HCT116 (cell line): ENCODE results near the gene LHB. TPM values are rescaled to one million over a fixed set of nuclear protein-coding genes. Genes with fewer than 3 reads are reported as not detected.

ENCODE experiments used
- ATAC-seq: fragments of 200-7000 bp; cut with Tn5 transposase; 2 replicates; pipeline ENCODE4 v1.9.1; 2020; ENCODE audit warnings: mild to moderate bottlenecking, moderate library complexity
- BruUV-seq: library from RNA; stranded (reverse); fragments of 400-500 nt; replicated peaks from 2 replicates; lab custom pipeline; 2021; lab: Mats Ljungman, UMichigan
- CTCF ChIA-PET: fragments of 300-600 bp; sonication (Branson Sonifier 250); formaldehyde crosslinking; loops from one replicate; lab custom pipeline; 2021; ENCODE audit warnings: antibody characterized with exemption; lab: Charles Lee
- POLR2A ChIA-PET: fragments of 300-600, 350-600 bp; sonication (Branson Sonifier 250); formaldehyde crosslinking; loops from one replicate; lab custom pipeline; 2021; ENCODE audit warnings: antibody characterized with exemption; lab: Charles Lee
- RAD21 ChIA-PET, 2 experiments: fragments of 300-600 bp; sonication (Branson Sonifier 250); formaldehyde crosslinking; loops; one replicate each; lab custom pipeline; 2023; ENCODE audit warnings: low total read pairs in 2 of 2; ENCODE audit not compliant: uncharacterized antibody in 2 of 2, unreplicated experiment in 2 of 2, low non-redundant PET in 1 of 2; lab: Charles Lee
- DNase-seq: peaks from one replicate; pipeline ENCODE4 v3.0.0-alpha.2; 2010; ENCODE audit warnings: low read depth, low spot score
- H2AFZ ChIP-seq: fragments of 200-600 bp; shearing (Covaris generic), sonication (generic); 2 replicates; pipeline ENCODE4 v1.6.1; 2017; ENCODE audit warnings: low read depth, mixed run types, mixed read lengths, antibody characterized with exemption, low read length; ENCODE audit not compliant: poor library complexity, severe bottlenecking
- H3K27ac ChIP-seq: 2 replicates; pipeline ENCODE4 v1.5.1; 2012; ENCODE audit warnings: low read depth, low read length
- H3K27me3 ChIP-seq: fragments of 200-600 bp; sonication (generic); 2 replicates; pipeline ENCODE4 v1.6.1; 2016; ENCODE audit warnings: mixed run types, low read length, mixed read lengths; ENCODE audit not compliant: insufficient read depth
- H3K36me3 ChIP-seq, 2 experiments: fragments of 200-500 bp in 1 of 2; fragments of 200-600 bp in 1 of 2; sonication (Bioruptor generic) in 1 of 2; sonication (generic) in 1 of 2; 2 replicates each; pipeline versions ENCODE4 v1.5.1 to v1.6.1; 2014 to 2016; ENCODE audit warnings: low read length in 2 of 2, inconsistent platforms in 1 of 2, mixed read lengths in 1 of 2, mixed run types in 1 of 2; ENCODE audit not compliant: insufficient read depth in 2 of 2, control insufficient read depth in 1 of 2
- H3K4me1 ChIP-seq, 2 experiments: fragments of 200-600 bp in 1 of 2; sonication (generic) in 1 of 2; 2 replicates each; pipeline versions ENCODE4 v1.5.1 to v1.6.1; 2012 to 2017; ENCODE audit warnings: low read length in 2 of 2, inconsistent platforms in 1 of 2, mild to moderate bottlenecking in 1 of 2, mixed read lengths in 1 of 2, mixed run types in 1 of 2, moderate library complexity in 1 of 2; ENCODE audit not compliant: insufficient read depth in 2 of 2, control insufficient read depth in 1 of 2
- H3K4me2 ChIP-seq: fragments of 200-600 bp; sonication (generic); 2 replicates; pipeline ENCODE4 v1.6.1; 2017; ENCODE audit warnings: mixed run types, low read length, mixed read lengths
- H3K4me3 ChIP-seq, 2 experiments: fragments of 200-600 bp in 1 of 2; sonication (generic) in 1 of 2; replicated peaks in 1 of 2; 2 replicates each; pipeline ENCODE4 v1.5.1; 2011 to 2016; ENCODE audit warnings: low read length in 2 of 2, control low read depth in 1 of 2, low read depth in 1 of 2, mild to moderate bottlenecking in 1 of 2, mixed read lengths in 1 of 2, mixed run types in 1 of 2
- H3K79me2 ChIP-seq: fragments of 200-600 bp; sonication (generic); 2 replicates; pipeline ENCODE4 v1.6.1; 2017; ENCODE audit warnings: mild to moderate bottlenecking, mixed run types, low read length, moderate library complexity, mixed read lengths; ENCODE audit not compliant: insufficient read depth
- H3K9ac ChIP-seq: fragments of 200-600 bp; sonication (generic); 2 replicates; pipeline ENCODE4 v1.6.1; 2016; ENCODE audit warnings: low read length, mixed read lengths
- H3K9me2 ChIP-seq: fragments of 200-600 bp; sonication (generic), shearing (Covaris generic); 2 replicates; pipeline ENCODE4 v1.6.1; 2017; ENCODE audit warnings: mixed run types, mild to moderate bottlenecking, moderate library complexity; ENCODE audit not compliant: insufficient read depth
- H3K9me3 ChIP-seq, 2 experiments: fragments of 200-500 bp in 1 of 2; fragments of 200-600 bp in 1 of 2; sonication (Bioruptor generic) in 1 of 2; sonication (generic) in 1 of 2; 2 replicates each; pipeline ENCODE4 v1.6.1; 2014 to 2017; ENCODE audit warnings: low read length in 2 of 2, mixed read lengths in 2 of 2, inconsistent platforms in 1 of 2, low read depth in 1 of 2, mild to moderate bottlenecking in 1 of 2, mixed run types in 1 of 2, moderate library complexity in 1 of 2; ENCODE audit not compliant: control insufficient read depth in 1 of 2, insufficient read depth in 1 of 2
- H4K20me1 ChIP-seq: fragments of 200-600 bp; sonication (generic), shearing (Covaris generic); 2 replicates; pipeline ENCODE4 v1.6.1; 2017; ENCODE audit warnings: mixed run types, mild to moderate bottlenecking, moderate library complexity; ENCODE audit not compliant: insufficient read depth
- CBX3 ChIP-seq: IDR thresholded peaks from 2 replicates; pipeline ENCODE4 v1.6.1; 2012; ENCODE audit warnings: low read depth
- CEBPB ChIP-seq: IDR thresholded peaks from 2 replicates; pipeline ENCODE4 v1.6.1; 2012; ENCODE audit warnings: low read depth
- EGR1 ChIP-seq: IDR thresholded peaks from 2 replicates; pipeline ENCODE4 v1.6.1; 2012; ENCODE audit warnings: low read depth
- EZH2 ChIP-seq: fragments of 200-600 bp; sonication (generic); IDR thresholded peaks from 2 replicates; pipeline ENCODE4 v1.6.1; 2017; ENCODE audit warnings: antibody characterized with exemption, mixed run types
- JUND ChIP-seq: IDR thresholded peaks from 2 replicates; pipeline ENCODE4 v1.6.1; 2012
- POLR2AphosphoS5 ChIP-seq: IDR thresholded peaks from 2 replicates; pipeline ENCODE4 v1.6.1; 2011; ENCODE audit warnings: mild to moderate bottlenecking, low read depth, low read length, moderate library complexity
- REST ChIP-seq: IDR thresholded peaks from 2 replicates; pipeline ENCODE4 v1.6.1; 2012; ENCODE audit warnings: low read depth
- SIN3A ChIP-seq: IDR thresholded peaks from 2 replicates; pipeline ENCODE4 v1.6.1; 2012; ENCODE audit warnings: low read depth
- SRF ChIP-seq: IDR thresholded peaks from 2 replicates; pipeline ENCODE4 v1.6.1; 2012; ENCODE audit warnings: low read depth
- TCF7L2 ChIP-seq: IDR thresholded peaks from 2 replicates; pipeline ENCODE4 v1.7.0; 2011; ENCODE audit warnings: borderline replicate concordance, inconsistent platforms; ENCODE audit not compliant: insufficient read depth, insufficient read length; ENCODE audit errors: extremely low read depth
- YY1 ChIP-seq: IDR thresholded peaks from 2 replicates; pipeline ENCODE4 v1.6.1; 2011; ENCODE audit warnings: low read length, low read depth, moderate library complexity, mild to moderate bottlenecking; ENCODE audit not compliant: insufficient replicate concordance; ENCODE audit errors: extremely low read depth
- intact Hi-C: fragments of 100-400 bp; cut with micrococcal nuclease; formaldehyde crosslinking; loops from 2 replicates; pipeline ENCODE4 v1.10.0; 2022
- total RNA-seq: library from RNA; stranded (reverse); gene quantifications from one replicate; pipeline ENCODE4 v1.2.1, GENCODE V29; 2021; ENCODE audit not compliant: unreplicated experiment

The LHB gene
- total RNA-seq, 1 experiment from 2014 or later = 3.7 TPM

DNA sequence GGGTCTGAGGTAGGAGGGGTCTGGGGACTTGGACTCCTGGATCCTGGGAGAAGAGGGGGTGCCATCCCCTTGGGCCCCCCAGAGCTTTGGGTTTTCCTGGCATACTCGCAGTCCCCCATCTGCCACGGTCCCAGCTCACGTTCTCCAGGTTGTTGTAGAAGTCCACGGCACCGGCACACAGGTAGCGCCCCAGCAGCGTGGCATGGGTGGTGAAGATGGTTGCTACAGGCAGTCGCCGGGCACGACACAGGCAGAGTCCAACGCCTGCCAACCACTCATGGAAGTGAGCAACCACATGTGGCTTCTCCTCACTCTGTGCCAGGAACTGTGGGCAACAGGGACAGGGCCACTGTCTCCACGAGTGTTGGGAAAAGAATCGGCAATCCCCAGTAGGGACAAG lies 31.2 kb downstream of the LHB start:
- H4K20me1 ChIP-seq = no peaks in the 10 kb centered on the region
- CTCF ChIA-PET = interaction anchor here (0.6 kb wide), 1 partner anchor 1456 kb away, joined by 3 read pairs; no protein-coding TSS in a partner anchor
- RAD21 ChIA-PET = no interaction called here
- peaks cover 14 to 30% of the 10 kb centered on the region in 2 experiments; a peak in 3 of 4 replicates for H3K36me3 ChIP-seq
- intact Hi-C loops = no loop called here
- POLR2A ChIA-PET = no interaction called here
- no peak overlapping the region for H3K4me3 ChIP-seq
- H3K27me3 ChIP-seq = no peaks in the 10 kb centered on the region
- no peak overlapping the region for H3K9ac ChIP-seq
- H3K79me2 ChIP-seq = peaks cover 6% of the 10 kb centered on the region
- no peak for TF ChIP-seq YY1
- TF ChIP-seq CBX3 = no peak
- no peak for TF ChIP-seq POLR2AphosphoS5
- no peak for TF ChIP-seq EZH2
- no peak for TF ChIP-seq SIN3A
- TF ChIP-seq JUND = no peak
- no peak for TF ChIP-seq CEBPB
- no peak for TF ChIP-seq SRF
- no peak for TF ChIP-seq REST
- TF ChIP-seq TCF7L2 = no peak
- TF ChIP-seq EGR1 = no peak
- no peak overlapping the region for H3K4me2 ChIP-seq
- ATAC-seq (no peak), DNase-seq (no peak)
- H3K27ac ChIP-seq = no peak overlapping the region
- no peaks in the 10 kb centered on the region for H3K9me3 ChIP-seq
- H2AFZ ChIP-seq = no peak overlapping the region
- no TSS peak for BruUV-seq
- H3K9me2 ChIP-seq = no peaks in the 10 kb centered on the region
- peaks cover 0 to 3% of the 10 kb centered on the region in 2 experiments; a peak in 1 of 4 replicates for H3K4me1 ChIP-seq
